A673 (cell line): ENCODE results near the gene PCP4L1. TPM values are rescaled to one million over a fixed set of nuclear protein-coding genes. Genes with fewer than 3 reads are reported as not detected.
A peak's percentile ranks its signal among the peaks of the same experiment; 100 is the strongest.

Experiments
- BruUV-seq: library from RNA; stranded (reverse); fragments of 400-500 nt; replicated peaks from 2 replicates; lab custom pipeline; 2021; lab: Mats Ljungman, UMichigan
- CTCF ChIA-PET: fragments of 300-600 bp; sonication (Branson Sonifier 250); formaldehyde crosslinking; loops from one replicate; lab custom pipeline; 2022; ENCODE audit warnings: antibody characterized with exemption; lab: Charles Lee
- POLR2A ChIA-PET: fragments of 300-600 bp; sonication (Branson Sonifier 250); formaldehyde crosslinking; loops from one replicate; lab custom pipeline; 2022; ENCODE audit warnings: antibody characterized with exemption; ENCODE audit not compliant: low non-redundant PET; lab: Charles Lee
- DNase-seq: peaks from one replicate; pipeline ENCODE4 v3.0.0-alpha.2; 2015; ENCODE audit warnings: low spot score
- H3K27ac ChIP-seq: fragments of 200-600 bp; sonication (generic); 2 replicates; pipeline ENCODE4 v1.5.1; 2016; ENCODE audit warnings: mixed run types, low read depth, mild to moderate bottlenecking, mixed read lengths, antibody characterized with exemption, low read length; ENCODE audit not compliant: poor library complexity, severe bottlenecking
- H3K27me3 ChIP-seq: fragments of 200-600 bp; sonication (generic); replicated peaks from 2 replicates; pipeline ENCODE4 v1.6.1; 2017; ENCODE audit warnings: mixed run types, low read depth, mild to moderate bottlenecking, mixed read lengths, antibody characterized with exemption, low read length; ENCODE audit not compliant: insufficient read depth, poor library complexity
- H3K36me3 ChIP-seq: fragments of 200-600 bp; sonication (generic); 2 replicates; pipeline ENCODE4 v1.6.1; 2016; ENCODE audit warnings: mixed run types, mild to moderate bottlenecking, mixed read lengths, antibody characterized with exemption, low read length; ENCODE audit not compliant: insufficient read depth, poor library complexity, severe bottlenecking
- H3K4me1 ChIP-seq: fragments of 200-600 bp; sonication (generic); 2 replicates; pipeline ENCODE4 v1.6.1; 2017; ENCODE audit warnings: mixed run types, mild to moderate bottlenecking, mixed read lengths, antibody characterized with exemption, low read length; ENCODE audit not compliant: insufficient read depth, poor library complexity, severe bottlenecking
- H3K4me3 ChIP-seq: fragments of 200-600 bp; sonication (generic); 2 replicates; pipeline ENCODE4 v1.5.1; 2016; ENCODE audit warnings: low read depth, mixed run types, mild to moderate bottlenecking, mixed read lengths, low read length; ENCODE audit not compliant: poor library complexity, severe bottlenecking
- H3K9me3 ChIP-seq: fragments of 200-600 bp; sonication (generic); 2 replicates; pipeline ENCODE4 v1.6.1; 2016; ENCODE audit warnings: mixed run types, low read depth, mild to moderate bottlenecking, mixed read lengths, antibody characterized with exemption, low read length; ENCODE audit not compliant: poor library complexity, severe bottlenecking
- EZH2 ChIP-seq: fragments of 200-600 bp; sonication (generic); IDR thresholded peaks from 2 replicates; pipeline ENCODE4 v1.6.1; 2017; ENCODE audit warnings: borderline replicate concordance, low read depth, mild to moderate bottlenecking, mixed read lengths, antibody characterized with exemption, low read length; ENCODE audit not compliant: poor library complexity, severe bottlenecking
- intact Hi-C: fragments of 100-400 bp; cut with micrococcal nuclease; formaldehyde crosslinking; loops from one replicate; pipeline ENCODE4 v1.10.0; 2022; ENCODE audit not compliant: unreplicated experiment
- total RNA-seq: library from RNA; stranded (reverse); gene quantifications from 2 replicates; pipeline ENCODE4 v1.2.3, GENCODE V29; 2021
- TF ChIP-seq, protein P1 (sequence below): fragments of 300-800, 200-600 bp; sonication (generic); conservative IDR thresholded peaks from 2 replicates; pipeline ENCODE4 v1.5.1; 2017; ENCODE audit warnings: low read depth, mild to moderate bottlenecking, antibody characterized with exemption, low read length, moderate library complexity, mixed read lengths

Gene PCP4L1
- total RNA-seq, 1 experiment from 2014 or later, result not detected

DNA sequence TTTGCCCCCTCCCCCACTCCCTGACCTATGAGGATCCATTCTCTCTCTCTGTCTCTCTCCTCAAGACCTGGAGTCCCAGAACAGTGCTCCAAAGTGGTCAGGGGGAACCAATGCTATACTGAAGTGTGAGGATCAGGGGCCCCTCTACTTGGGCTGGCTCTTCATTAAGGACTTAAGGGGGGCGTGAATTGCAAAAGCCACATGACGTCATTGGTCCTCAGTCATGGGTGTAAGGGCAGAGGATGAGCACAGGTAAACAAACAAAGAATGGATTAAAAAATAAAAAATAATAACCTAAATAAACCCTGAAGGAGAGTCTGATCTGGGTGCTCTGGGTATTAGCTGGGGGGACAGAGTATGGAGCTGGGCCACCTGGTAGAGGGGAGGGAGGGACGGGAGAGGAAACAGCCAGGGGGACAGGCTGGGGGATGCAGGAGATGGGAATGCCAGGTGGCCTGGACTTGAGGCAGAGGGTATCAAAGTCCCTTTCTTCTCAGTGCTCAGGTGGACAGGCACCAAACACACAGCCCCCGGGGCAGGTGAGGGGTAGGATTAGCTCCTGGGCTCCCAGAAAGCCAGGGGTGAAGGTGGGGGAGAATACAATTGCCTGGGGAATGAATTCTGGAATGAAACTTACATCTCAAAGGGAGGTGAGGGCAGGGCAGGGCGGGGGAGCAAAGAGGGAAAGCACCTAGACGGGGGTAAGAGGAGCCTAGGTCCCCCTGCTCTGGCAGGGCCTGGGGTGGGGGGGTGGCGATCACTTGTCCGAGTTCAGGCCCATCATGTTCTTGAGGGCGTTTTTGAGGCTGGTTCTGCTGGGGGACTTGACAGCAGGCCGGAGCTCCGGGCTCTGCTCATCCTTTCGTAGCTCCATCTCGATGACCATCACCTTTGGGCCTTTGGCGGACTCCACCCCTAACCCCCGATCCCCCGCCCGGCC lies 46.7 kb downstream of the PCP4L1 start:
- no peak for TF ChIP-seq EZH2
- TF ChIP-seq, protein P1, sequence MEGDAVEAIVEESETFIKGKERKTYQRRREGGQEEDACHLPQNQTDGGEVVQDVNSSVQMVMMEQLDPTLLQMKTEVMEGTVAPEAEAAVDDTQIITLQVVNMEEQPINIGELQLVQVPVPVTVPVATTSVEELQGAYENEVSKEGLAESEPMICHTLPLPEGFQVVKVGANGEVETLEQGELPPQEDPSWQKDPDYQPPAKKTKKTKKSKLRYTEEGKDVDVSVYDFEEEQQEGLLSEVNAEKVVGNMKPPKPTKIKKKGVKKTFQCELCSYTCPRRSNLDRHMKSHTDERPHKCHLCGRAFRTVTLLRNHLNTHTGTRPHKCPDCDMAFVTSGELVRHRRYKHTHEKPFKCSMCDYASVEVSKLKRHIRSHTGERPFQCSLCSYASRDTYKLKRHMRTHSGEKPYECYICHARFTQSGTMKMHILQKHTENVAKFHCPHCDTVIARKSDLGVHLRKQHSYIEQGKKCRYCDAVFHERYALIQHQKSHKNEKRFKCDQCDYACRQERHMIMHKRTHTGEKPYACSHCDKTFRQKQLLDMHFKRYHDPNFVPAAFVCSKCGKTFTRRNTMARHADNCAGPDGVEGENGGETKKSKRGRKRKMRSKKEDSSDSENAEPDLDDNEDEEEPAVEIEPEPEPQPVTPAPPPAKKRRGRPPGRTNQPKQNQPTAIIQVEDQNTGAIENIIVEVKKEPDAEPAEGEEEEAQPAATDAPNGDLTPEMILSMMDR, result no peak
- BruUV-seq, result no TSS peak
- Histone ChIP-seq H3K4me1 (peaks cover 20% of the 10 kb centered on the region), H3K27me3 (no peaks in the 10 kb centered on the region), H3K9me3 (no peaks in the 10 kb centered on the region), H3K36me3 (no peaks in the 10 kb centered on the region), H3K27ac (no peak overlapping the region), H3K4me3 (peak overlapping the region; percentile 44)
- CTCF ChIA-PET, result no interaction called here
- DNase-seq, result no peak
- intact Hi-C loops, result no loop called here
- POLR2A ChIA-PET, result no interaction called here

DNA sequence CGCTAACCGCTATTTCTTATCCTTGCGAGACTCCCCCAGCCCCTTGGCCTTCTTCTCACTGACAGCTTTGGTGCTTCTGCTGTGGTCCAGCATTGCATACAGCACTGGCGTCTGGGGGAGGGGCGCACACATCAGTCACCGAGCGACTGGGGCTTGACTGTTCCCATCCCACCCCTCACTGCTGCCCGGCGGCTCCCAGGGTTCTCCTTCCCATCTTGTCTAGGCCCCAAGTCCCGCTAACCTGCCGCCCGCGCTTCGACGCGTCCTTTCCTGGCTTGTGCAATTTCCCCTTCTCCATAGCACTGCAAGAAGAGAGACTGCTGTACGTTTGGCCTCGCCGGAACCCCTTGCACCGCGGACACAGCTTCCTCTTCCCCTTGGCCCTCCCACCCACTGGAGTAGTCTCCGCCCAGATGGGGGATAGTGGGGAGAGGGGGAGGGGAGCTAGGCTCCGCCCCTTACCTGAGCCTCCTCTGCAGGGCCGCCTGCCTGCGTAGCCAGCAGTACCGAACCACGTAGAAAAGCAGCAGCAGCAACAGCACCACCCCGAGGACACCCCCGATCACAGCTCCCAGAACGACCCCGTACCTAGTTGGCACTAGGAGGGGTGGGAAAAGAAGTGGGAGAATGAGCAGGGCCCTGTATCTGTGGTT lies 47.4 kb downstream of the PCP4L1 start:
- ChIA-PET CTCF (interaction anchor here (0.6 kb wide), 3 partner anchors 70 to 520 kb away, joined by 5 to 6 read pairs (median 6); no protein-coding TSS in a partner anchor), POLR2A (no interaction called here)
- peak overlapping the region; percentile 44 for H3K4me3 ChIP-seq
- intact Hi-C loops, result no loop called here
- no TSS peak for BruUV-seq
- peak; percentile 25 for DNase-seq
- no peaks in the 10 kb centered on the region for H3K9me3 ChIP-seq
- no peaks in the 10 kb centered on the region for H3K36me3 ChIP-seq
- no peaks in the 10 kb centered on the region for H3K27me3 ChIP-seq
- TF ChIP-seq EZH2, result no peak
- TF ChIP-seq, protein P1, result 0 out of 2 replicates have a peak, but pooled peaks have one; percentile 27
- H3K4me1 ChIP-seq, result peaks cover 20% of the 10 kb centered on the region
- H3K27ac ChIP-seq, result peak overlapping the region; percentile 35

DNA sequence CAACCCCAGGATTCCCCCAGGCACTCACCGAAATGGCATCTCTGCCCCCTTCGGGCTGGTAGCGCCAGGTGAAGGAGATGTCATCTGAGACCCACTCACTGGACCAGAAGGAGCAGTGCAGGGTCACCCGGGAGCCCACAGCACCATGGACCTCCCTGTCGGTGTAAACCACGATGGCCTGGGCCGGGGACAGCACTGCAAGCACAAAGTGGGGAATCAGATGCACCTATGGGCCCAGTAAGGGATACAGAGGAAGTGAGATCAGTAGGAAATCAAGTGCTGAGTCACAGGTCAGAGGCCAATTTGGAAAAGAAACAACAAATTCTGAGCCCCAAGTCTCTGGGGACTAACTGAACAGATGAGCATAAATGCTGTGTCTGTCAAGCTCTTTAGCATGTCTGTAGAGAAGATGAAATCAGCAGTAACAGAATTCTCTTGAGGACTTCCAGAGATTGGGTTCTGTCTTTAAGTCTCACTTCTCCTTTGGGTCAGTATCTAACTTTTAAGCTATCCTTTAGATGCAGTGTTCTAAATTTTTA lies 48.8 kb downstream of the PCP4L1 start:
- no TSS peak for BruUV-seq
- ChIA-PET POLR2A (no interaction called here), CTCF (no interaction called here)
- H3K4me3 ChIP-seq, result no peak overlapping the region
- H3K4me1 ChIP-seq, result peaks cover 20% of the 10 kb centered on the region
- DNase-seq, result peak; percentile 83
- no peaks in the 10 kb centered on the region for H3K36me3 ChIP-seq
- intact Hi-C loops, result no loop called here
- H3K27me3 ChIP-seq, result no peaks in the 10 kb centered on the region
- H3K9me3 ChIP-seq, result no peaks in the 10 kb centered on the region
- H3K27ac ChIP-seq, result peak overlapping the region; percentile 77
- TF ChIP-seq, protein P1, result no peak
- no peak for TF ChIP-seq EZH2
